KBM-7 (cell line): ENCODE results near the gene LRRC51.

Experiments used
- DNase-seq: peaks from one replicate; pipeline ENCODE4 v3.0.0-alpha.2; 2015
- in situ Hi-C: fragments of 300-500 bp; cut with MboI; formaldehyde crosslinking; loops from 2 replicates; pipeline ENCODE4 v1.14.3; 2020; ENCODE audit warnings: low sequenced_read_pairs, low pct_unique_long_range_greater_than_20kb, mixed read lengths

The LRRC51 gene

DNA sequence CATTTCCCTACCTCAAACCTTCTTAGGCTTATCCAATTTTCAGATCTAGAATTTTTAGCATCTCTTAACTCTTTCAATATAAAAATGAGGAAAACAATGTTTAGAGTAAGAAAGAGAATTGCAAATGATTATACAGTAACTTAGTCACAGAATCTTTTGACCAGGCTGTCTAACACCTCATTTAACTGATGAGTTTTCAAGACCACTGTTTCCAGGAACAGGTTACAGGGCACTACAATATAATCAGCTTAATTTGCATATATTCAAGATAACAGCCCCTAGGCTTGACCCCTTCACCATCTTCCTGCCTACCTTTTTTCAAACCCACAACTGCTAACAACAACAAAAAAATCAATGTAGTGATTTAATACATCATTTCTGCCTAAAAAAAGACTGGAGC is 13.0 kb upstream of the LRRC51 start:
- DNase-seq: no peak
- in situ Hi-C loops: no loop called here

DNA sequence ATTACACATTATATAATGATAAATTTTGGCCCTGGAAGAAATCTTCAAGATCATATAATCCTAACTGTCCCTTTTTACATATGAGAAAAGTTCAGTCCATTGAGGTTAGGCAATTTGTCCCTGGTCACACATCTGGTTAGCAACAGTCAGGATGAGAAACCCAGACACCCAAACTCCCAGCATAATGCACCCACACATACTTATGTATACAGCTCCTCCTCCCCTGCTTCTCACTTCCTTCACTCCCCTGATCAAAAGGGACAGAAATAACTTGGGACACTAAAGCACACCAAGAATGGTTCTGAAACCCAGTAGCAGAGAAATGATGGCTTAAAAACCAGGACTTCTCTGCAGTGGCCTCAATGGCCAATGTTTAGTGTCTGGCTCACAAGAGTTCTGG is 11.4 kb upstream of the LRRC51 start:
- in situ Hi-C loops: no loop called here

DNA sequence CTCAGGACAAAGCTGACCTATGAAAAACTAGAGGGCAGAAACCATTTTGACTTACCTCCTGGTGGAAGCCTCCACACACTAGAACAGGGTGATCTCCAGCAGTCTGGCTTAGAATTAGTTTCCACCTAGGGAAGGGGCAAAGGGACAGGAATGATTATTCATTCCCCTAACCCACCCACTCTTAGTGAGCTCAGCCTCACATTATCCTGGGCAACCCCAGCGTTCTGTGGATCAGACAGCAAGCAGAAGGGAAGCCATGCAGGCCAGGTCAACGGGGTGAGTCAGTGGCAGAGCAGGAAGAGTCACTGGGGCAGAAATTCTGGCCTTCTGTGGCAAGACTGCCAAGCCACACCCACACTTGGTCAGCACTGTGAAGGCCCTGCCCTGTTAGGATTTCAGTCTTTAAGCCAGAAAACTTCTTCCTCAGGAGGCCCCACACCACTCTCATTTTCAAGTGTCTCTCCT is 10.8 kb upstream of the LRRC51 start:
- in situ Hi-C loops: no loop called here
- no peak for DNase-seq

More for the DNA sequence above, 11.4 kb upstream of the LRRC51 start:
- DNase-seq: no peak

DNA sequence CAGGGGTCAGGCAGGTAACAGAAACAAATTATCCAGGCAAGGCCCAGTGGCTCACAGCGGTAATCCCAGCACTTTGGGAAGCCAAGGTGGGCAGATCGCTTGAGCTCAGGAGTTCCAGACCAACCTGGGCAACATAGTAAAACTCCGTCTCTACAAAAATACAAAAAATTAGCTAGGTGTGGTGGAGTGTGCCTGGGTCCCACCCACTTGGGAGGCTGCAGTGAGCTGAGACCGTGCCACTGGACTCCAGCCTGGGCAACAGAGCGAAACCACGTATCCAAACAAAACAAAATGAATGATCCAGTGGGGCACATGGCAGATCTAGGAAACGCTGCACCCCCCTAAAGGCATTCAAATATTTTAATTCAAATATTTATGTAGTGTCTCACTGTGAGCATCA is 10.2 kb upstream of the LRRC51 start:
- in situ Hi-C loops: no loop called here
- DNase-seq: no peak

DNA sequence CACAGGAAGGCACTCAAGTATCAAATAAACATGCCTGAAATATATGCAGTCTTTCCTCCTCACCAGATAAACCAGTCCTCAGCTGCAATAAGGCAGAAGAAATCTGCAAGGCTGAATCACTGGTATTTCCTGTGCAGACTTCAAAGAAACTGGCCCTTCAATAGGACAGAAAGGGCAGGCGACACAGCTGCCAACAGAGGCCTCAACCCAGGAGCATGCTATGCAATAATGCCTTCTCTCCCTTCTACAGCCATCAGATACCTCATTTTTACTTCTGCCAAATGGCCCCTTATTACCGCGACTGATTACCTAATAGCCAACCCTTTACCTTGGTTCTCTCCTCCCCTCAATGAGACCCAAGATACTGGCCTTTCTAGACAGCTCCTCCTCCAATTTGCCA is 8.3 kb upstream of the LRRC51 start:
- in situ Hi-C loops: no loop called here
- no peak for DNase-seq

DNA sequence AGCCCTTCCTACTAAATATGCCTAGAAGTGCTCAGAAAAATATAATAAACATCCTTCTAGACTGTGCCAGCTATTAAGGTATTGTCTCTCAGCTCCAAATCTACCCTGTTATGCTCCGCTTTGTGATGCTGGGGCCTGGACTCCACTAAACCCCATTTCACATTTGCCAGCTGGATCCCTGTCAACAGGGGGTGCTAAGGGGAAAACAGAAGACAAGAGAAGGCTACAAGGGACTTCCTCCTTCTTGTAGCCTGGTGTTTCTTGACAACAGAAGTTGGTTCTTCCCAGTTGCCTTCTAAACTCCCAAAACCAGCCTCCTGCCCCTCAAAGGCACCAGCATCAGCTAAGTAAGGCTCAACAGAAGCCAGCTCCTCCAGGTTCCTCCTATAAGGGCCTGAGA is 5.5 kb upstream of the LRRC51 start:
- in situ Hi-C loops: no loop called here
- peak; percentile 69 for DNase-seq

DNA sequence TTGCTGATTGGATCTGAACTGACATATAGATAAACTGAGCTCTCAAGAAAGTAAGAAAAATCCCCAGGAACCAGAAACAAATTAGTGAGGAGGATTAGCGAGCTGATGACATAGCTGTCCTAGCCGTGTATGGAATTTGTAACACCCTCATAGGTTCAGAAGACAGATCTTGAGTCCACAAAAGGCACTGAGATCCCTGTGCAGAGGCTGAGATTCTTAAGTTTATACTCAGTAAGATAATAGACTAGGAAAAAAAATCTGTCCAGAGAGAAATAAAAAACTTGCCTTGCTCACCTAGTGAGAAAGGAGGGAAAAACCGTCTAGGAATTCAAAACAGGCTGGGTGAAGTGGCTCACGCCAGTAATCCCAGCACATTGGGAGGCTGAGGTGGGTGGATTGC is 4.9 kb upstream of the LRRC51 start:
- in situ Hi-C loops: no loop called here
- DNase-seq: no peak

DNA sequence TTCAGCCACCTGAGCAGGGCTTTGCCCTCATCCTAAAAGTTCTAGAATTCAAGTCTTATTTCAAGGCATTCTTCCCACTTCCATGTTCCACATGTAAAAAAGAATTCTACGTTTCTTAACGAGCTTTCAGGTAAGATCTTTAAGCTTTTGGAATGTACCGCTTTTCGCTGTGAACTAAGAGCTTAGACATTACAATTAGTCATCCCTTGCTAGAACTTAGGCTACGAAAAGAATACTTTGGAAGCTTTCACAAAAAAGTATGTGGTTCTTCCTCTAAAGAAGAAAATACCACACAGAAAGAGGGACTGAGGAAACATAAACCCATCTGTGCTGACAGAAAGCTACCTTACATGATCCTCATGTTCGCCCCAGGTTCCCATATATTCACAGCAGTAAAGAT is 2.2 kb upstream of the LRRC51 start:
- in situ Hi-C loops: no loop called here

DNA sequence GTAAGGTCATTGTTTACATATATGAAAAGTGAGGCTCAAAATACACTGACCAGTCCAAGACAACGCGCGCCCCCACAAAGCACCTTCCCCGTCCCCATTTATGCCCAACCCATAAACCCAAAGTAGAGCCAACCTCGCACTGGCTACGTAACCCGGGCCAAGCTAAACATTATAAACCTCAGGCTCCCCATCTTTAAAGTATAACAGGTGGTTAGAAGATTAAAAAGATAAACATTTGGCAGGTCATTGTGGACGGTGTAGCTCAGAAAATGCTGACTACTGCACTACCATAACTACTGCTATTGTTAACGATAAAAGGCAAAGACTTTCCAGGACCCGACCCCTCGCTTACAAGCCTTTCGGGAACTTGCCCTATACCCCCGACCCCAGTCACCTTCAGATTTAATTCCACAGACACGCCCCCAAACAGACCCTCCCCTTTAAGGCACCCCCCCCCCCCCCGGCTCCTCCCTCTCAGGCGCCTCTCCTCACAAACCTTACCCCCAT is 778 bp upstream of the LRRC51 start:
- DNase-seq: no peak
- in situ Hi-C loops: no loop called here

More for the DNA sequence above, 2.2 kb upstream of the LRRC51 start:
- no peak for DNase-seq

DNA sequence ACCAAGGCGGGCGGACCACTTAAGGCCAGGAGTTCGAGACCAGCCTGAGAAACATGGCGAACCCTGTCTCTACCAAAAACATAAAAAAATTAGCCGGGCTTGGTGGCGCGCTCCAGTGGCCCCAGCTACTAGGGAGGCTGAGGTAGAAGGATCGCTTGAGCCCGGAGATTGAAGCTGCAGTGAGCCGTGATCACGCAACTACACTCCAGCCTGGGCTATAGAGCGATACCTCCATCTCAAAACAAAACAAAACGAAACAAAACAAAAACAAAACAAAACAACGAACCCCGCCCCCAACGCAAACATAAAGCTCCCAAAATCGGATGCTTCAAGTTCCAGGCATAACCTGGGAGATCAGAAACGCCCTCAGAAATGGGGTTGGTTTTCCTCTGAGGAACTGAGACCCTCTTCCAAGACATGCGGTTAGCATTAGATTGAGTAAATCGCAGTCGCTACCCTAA is 564 bp downstream of the LRRC51 start:
- in situ Hi-C loops: no loop called here
- no peak for DNase-seq

DNA sequence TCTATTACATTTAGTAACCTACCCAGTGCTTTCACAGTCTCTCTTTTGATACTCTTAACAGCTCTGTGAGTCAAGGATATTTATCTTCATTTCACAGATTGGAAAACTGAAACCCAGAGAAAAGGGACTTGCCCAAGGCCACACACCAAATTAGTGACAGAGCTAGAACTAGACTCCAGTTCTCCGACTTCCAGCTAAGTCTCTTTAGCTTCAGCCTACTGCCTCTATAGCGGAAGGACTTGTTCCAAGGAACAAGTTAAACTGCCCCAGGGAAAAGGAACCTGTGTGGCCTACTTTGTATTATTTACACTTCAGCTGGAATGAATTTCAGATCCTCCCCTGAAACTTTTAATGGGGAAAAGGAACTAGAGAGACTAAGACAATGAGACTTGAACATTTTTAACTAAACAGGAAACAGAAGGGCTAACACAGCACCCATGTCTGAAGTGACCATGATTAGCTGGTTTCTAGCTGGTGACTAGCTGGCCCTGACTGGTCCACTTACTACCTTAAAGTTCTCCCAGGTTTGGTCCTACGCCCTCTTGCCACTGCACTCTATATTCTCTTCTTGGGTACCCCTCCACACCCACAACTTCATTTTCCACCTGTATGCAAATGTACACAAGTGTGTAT is 1.3 kb downstream of the LRRC51 start:
- DNase-seq: peak; percentile 18
- in situ Hi-C loops: no loop called here

DNA sequence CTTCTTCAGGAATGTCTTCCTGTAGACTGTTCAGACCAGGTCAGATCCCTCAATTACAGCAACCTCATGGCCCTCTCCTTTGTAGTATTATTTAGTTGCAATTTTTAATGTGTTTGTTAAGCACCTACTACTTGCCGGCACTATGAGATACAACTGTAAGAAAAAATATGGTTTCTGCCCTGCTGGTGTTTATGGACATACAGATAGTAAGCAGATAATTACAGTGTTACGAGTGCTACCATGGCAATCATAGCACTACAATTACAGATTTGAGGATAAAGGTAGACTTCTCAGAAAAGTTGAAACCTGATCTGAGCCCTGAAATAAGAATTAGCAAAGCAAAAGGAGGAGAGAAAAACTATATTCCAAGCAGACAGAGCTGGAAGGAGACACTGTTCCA is 2.8 kb downstream of the LRRC51 start:
- in situ Hi-C loops: no loop called here

DNA sequence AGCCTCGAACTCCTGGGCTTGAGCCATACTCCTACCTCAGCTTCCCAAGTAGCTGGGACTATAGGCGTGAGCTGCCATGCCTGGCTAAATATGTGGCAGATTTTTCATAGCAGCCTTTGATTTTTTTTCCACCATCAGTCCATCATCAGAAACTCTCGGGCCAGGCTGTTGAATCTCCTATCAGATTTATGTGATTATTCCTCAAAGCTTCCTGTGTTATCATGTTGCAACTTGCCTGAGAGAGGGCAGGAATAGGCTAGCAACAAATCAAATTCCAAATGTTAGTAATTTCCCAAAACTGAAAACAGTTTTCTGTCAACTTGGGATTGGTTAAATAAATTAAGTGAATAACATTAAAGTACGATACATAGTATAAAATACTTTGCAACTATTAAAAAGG is 3.4 kb downstream of the LRRC51 start:
- no peak for DNase-seq
- in situ Hi-C loops: no loop called here

More for the DNA sequence above, 2.8 kb downstream of the LRRC51 start:
- no peak for DNase-seq

DNA sequence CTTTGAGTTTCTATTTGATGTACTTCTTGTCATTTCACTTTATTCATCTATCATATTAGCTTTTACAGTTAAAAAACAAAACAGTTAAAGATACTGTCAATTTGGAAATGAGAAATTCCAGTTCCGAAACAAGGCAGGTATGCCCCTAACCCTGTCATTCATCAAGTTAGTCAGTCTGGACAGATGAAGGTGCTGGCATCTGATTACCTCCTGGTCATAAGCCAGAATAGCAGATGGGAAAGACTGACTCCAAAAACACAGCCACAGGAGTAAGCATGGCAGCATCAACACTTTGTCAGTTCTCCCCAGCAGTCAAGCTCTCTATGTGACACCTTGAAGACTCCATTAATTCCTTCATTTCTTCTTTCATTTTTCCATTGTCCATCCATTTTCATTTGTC is 4.3 kb downstream of the LRRC51 start:
- in situ Hi-C loops: no loop called here
- no peak for DNase-seq

DNA sequence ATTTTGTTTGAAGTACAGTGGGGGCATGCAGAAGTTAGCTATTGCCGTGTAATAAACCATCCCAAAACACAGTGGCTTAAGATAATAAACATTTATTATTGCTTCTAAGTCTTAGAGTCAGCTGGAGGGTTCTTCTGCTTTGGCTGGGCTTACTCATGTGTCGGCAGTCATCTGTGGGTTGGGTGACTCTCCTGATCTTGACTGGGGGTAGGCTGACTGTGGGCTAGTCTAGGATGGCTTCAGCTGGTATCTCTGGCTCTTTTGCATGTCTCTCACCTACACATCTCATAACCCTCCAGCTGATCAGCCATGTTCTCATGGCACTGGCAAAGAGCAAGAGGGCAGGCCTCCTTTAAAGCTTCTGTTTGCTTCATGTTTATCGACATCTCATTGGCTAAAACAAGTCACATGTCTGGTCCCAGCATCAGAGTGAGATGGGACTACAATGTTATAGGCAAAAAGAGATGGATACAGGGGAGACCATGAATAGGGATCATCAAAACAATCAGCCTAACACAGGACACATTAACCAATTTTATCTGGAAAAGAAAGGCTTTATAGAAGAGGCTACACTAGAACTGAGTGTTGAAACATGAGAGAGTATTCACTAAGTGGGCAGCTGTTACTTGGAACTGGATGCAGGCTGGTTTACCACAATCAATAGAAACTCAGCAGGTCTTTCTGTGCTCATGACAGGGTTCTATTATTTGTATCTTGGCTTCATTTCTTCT is 5.1 kb downstream of the LRRC51 start:
- no peak for DNase-seq
- in situ Hi-C loops: no loop called here

DNA sequence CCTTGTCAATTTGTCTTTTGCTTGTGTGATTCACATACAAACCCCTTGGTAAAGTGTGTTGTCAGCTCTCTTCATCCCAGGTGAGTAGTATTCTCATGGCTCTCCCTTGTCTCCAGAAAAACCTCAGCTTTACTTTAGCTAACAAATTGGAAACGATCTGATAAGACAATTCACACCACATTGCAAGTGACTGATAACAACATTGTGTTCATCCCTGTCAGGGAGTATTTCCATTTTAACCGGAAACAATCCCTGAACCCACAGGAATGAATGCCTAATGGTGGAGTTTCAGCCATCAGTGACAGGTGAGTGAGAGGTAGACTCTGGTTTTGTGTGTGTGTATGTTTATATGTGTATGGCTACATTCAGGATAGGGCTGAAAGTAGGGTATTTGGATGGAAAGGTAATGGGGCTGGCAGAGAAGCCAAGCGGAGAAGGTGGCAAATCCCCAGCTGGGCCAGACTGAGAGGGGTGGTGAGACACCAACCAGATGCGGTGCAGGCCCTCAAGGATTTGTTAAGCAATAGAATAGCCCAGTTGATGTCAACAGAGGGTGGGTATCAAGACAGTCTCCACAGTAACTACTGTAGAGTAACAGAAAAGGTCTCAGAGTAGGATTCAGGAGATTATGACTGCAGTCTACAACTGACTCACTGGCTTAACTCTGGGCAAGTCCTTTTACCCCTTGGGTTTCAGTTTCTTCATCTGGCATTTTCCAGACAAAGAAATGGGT is 7.6 kb downstream of the LRRC51 start:
- in situ Hi-C loops: no loop called here
- DNase-seq: no peak

DNA sequence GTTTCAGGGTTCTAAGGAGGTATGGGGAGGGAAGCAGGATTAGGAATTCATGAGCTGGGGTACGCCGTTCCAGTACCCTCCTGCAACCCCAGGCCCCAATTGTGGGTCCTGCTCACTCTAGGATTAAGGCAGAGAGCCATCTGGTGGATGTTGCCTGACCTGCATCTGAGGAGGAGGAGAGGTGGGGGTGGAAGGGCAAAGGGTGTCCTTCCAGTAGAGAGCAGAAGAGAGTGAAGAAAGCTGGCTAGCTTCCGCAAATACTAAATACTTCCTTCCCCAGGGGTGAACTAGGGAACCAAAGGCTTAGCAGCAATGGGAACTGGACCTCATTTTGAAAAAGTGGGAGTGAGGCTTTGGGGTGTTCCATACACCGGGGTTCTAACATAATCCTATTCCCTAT is 10.6 kb downstream of the LRRC51 start:
- in situ Hi-C loops: loop anchor here (10.0 kb wide), 1 partner anchor 66 kb away; no protein-coding TSS in a partner anchor

DNA sequence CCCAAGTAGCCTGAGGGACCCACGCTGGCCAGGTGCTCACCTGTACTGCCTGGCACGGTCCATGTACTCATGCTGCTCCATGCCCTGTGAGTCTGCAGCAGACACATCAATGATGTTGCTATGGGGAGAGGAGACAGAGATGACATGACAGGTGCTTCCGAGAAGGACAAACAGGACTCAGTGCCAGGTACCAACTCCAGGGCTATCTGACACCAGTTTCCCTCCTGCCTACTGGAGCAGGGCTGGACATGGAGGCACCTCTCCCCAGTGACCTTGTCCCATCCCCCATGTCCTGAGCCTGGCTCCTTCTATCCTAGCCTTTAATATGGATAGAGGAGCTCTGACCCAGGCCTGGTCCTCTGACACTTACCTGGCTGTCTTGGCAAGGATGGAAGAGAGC is 18.1 kb downstream of the LRRC51 start:
- no peak for DNase-seq
- in situ Hi-C loops: loop anchor here (10.0 kb wide), 1 partner anchor 74 kb away; no protein-coding TSS in a partner anchor

More for the DNA sequence above, 10.6 kb downstream of the LRRC51 start:
- DNase-seq: peak; percentile 93

DNA sequence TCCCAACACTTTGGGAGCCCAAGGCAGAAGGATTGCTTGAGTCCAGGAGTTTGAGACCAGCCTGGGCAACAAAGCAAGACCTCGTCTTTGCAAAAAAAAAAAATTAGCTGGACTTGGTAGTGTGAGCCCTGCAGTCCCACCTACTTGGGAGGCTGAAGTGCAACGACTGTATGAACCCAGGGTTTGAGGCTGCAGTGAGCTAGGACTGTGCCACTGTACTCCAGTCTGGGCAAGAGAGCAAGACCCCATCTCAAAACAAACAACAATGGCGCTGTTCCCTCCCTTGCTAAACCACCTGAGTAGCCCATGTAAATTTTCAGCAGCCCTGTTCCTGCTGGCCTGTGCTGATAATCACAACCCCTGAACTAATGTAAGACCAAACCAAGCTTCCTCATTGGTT is 19.4 kb downstream of the LRRC51 start:
- in situ Hi-C loops: no loop called here
- DNase-seq: no peak

DNA sequence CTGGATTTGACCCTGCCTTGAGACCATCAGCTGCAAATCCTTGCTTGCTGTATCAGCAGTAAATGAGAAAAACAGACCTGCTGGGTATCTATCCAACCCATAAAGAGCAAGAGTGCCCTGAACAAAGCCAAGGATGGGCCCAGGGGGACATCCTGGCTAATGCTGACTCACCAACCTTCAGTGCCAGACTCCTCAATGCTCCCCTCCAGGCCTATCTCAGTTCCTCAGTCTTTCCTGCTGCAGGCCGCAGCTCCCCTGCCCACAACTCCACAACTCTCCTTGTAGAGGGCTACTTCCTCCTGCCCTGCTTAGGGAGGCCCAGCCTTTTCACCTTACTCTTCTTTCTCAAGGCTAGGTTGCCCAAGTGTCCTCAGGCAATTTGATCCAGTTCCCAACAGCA is 19.8 kb downstream of the LRRC51 start:
- in situ Hi-C loops: no loop called here
- peak; percentile 91 for DNase-seq
